ENCODE data around the gene ALPP.

The ALPP gene

DNA sequence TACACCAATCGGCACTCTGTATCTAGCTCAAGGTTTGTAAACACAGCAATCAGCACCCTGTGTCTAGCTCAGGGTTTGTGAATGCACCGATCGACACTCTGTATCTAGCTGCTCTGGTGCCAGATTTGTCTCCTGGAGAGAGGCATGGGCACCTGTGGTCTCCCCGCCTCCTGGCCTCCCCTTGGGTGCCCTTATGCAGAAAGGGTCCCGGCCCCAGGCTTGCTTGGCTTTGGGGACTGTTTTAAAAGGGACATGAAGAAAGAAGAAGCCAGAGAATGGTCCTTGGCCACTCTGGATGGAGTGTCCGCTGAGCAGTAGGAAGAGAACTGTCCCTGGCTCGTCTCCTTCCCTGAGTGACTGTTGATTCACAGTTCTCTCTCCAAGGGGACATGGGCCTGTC, 11.5 kb upstream of the ALPP start:
- Histone ChIP-seq H3K4me2 (ENCODE audit: low read length) (no peak overlapping the region), H3K27me3 (ENCODE audit: insufficient read depth, low read length) (no peaks in the 10 kb centered on the region), H3K27ac (ENCODE audit: low read depth, low read length, poor library complexity, severe bottlenecking) (no peak overlapping the region), H3K4me3 (ENCODE audit: low read depth, low read length, poor library complexity, severe bottlenecking) (no peak overlapping the region), H4K20me1 (ENCODE audit: insufficient read depth, low read length) (no peaks in the 10 kb centered on the region), H3F3A (ENCODE audit: insufficient read depth, low read length) (no peaks in the 10 kb centered on the region), H2AFZ (ENCODE audit: low read length) (no peak overlapping the region), H3K79me2 (ENCODE audit: insufficient read depth, low read length) (no peaks in the 10 kb centered on the region), H3K4me1 (ENCODE audit: insufficient read depth, low read length, severe bottlenecking) (peaks cover 10% of the 10 kb centered on the region), H3K9ac (ENCODE audit: low read length) (no peak overlapping the region), H3K36me3 (ENCODE audit: insufficient read depth, low read length) (no peaks in the 10 kb centered on the region), H3K9me3 (ENCODE audit: low read length) (no peaks in the 10 kb centered on the region), H3K9me2 (ENCODE audit: low read depth, low read length) (no peaks in the 10 kb centered on the region)
- TF ChIP-seq, protein P1, sequence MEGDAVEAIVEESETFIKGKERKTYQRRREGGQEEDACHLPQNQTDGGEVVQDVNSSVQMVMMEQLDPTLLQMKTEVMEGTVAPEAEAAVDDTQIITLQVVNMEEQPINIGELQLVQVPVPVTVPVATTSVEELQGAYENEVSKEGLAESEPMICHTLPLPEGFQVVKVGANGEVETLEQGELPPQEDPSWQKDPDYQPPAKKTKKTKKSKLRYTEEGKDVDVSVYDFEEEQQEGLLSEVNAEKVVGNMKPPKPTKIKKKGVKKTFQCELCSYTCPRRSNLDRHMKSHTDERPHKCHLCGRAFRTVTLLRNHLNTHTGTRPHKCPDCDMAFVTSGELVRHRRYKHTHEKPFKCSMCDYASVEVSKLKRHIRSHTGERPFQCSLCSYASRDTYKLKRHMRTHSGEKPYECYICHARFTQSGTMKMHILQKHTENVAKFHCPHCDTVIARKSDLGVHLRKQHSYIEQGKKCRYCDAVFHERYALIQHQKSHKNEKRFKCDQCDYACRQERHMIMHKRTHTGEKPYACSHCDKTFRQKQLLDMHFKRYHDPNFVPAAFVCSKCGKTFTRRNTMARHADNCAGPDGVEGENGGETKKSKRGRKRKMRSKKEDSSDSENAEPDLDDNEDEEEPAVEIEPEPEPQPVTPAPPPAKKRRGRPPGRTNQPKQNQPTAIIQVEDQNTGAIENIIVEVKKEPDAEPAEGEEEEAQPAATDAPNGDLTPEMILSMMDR (IDR thresholded peaks at IDR 0.05; ENCODE audit: low read length): no peak
- TF ChIP-seq EZH2 (IDR thresholded peaks at IDR 0.05; ENCODE audit: borderline replicate concordance, low read length): no peak

DNA sequence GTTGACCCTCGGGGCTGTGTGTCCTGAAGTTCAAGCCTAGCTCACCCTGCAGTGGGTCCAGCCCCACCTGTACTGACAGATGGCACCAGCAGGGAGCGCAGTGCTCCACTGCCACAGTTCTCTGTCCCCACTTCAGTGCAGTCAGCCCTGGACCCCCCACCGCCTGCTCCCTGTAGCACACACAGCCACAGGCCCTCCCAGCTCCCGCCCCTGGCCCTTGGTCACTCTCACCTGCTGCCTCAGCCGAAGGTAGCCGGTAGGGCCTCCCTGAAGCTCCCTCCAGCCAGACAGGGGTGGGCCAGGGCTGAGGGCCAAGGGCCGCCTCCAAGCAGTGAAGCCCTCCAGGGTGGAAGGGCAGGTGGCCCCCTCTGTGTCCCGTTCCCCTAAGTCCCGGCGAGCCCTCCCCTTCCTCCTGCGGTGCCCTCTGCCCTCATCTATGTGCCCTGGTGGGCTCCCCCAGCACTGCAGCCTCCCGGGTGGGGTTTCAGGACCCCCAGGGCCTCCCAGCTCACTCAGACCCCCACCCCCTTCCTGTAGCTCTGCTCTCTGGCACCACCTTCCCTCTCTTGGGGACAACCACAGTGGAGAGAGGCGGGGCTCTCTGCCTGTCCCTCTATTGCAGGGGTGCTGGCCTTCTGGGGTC, 10.8 kb upstream of the ALPP start:
- Histone ChIP-seq H3K9me3 (ENCODE audit: low read length) (no peaks in the 10 kb centered on the region), H3F3A (ENCODE audit: insufficient read depth, low read length) (no peaks in the 10 kb centered on the region), H3K4me3 (ENCODE audit: low read depth, low read length, poor library complexity, severe bottlenecking) (no peak overlapping the region), H3K27ac (ENCODE audit: low read depth, low read length, poor library complexity, severe bottlenecking) (no peak overlapping the region), H3K79me2 (ENCODE audit: insufficient read depth, low read length) (no peaks in the 10 kb centered on the region), H3K9me2 (ENCODE audit: low read depth, low read length) (no peaks in the 10 kb centered on the region), H3K4me1 (ENCODE audit: insufficient read depth, low read length, severe bottlenecking) (peaks cover 10% of the 10 kb centered on the region), H3K9ac (ENCODE audit: low read length) (no peak overlapping the region), H4K20me1 (ENCODE audit: insufficient read depth, low read length) (no peaks in the 10 kb centered on the region), H3K4me2 (ENCODE audit: low read length) (no peak overlapping the region), H3K27me3 (ENCODE audit: insufficient read depth, low read length) (no peaks in the 10 kb centered on the region), H2AFZ (ENCODE audit: low read length) (no peak overlapping the region), H3K36me3 (ENCODE audit: insufficient read depth, low read length) (no peaks in the 10 kb centered on the region)
- TF ChIP-seq, protein P1 (IDR thresholded peaks at IDR 0.05; ENCODE audit: low read length): peak; percentile 39; the same call in 1 of the 2 replicates
- TF ChIP-seq EZH2 (IDR thresholded peaks at IDR 0.05; ENCODE audit: borderline replicate concordance, low read length): no peak

DNA sequence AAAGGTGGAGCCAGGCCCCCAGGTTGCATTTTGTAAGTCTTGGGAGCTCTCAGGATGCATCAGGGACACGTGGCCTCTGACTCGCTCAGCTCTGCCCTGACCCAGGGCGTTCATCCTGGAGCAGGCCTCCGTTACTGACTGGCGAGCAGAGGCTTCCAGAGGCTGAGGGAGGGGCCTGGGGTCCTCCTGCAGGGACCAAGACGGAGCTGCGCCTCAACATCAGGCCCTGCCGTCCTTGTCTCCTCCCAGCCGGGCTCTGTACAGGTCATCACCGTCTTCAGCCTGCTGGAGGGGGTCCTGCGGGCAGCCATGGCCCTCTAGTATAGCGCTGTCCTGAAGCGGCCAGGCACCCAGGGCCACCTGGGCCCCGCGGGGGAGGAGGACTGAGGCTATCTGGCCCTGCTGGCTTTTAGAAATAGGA, 10.2 kb upstream of the ALPP start:
- no peak overlapping the region for H3K4me2 ChIP-seq (ENCODE audit: low read length)
- no peaks in the 10 kb centered on the region for H3F3A ChIP-seq (ENCODE audit: insufficient read depth, low read length)
- H3K9ac ChIP-seq (ENCODE audit: low read length): no peak overlapping the region
- H3K27ac ChIP-seq (ENCODE audit: low read depth, low read length, poor library complexity, severe bottlenecking): no peak overlapping the region
- no peaks in the 10 kb centered on the region for H3K79me2 ChIP-seq (ENCODE audit: insufficient read depth, low read length)
- peaks cover 10% of the 10 kb centered on the region for H3K4me1 ChIP-seq (ENCODE audit: insufficient read depth, low read length, severe bottlenecking)
- TF ChIP-seq EZH2 (IDR thresholded peaks at IDR 0.05; ENCODE audit: borderline replicate concordance, low read length): no peak
- TF ChIP-seq, protein P1 (IDR thresholded peaks at IDR 0.05; ENCODE audit: low read length): no peak
- no peak overlapping the region for H2AFZ ChIP-seq (ENCODE audit: low read length)
- H3K9me2 ChIP-seq (ENCODE audit: low read depth, low read length): no peaks in the 10 kb centered on the region
- no peaks in the 10 kb centered on the region for H3K36me3 ChIP-seq (ENCODE audit: insufficient read depth, low read length)
- no peaks in the 10 kb centered on the region for H4K20me1 ChIP-seq (ENCODE audit: insufficient read depth, low read length)
- H3K9me3 ChIP-seq (ENCODE audit: low read length): no peaks in the 10 kb centered on the region
- H3K4me3 ChIP-seq (ENCODE audit: low read depth, low read length, poor library complexity, severe bottlenecking): no peak overlapping the region
- H3K27me3 ChIP-seq (ENCODE audit: insufficient read depth, low read length): no peaks in the 10 kb centered on the region
